WTC11 (cell line): ENCODE measurements around the gene CTDSP2. TPM values are rescaled to one million over a fixed set of nuclear protein-coding genes. Genes with fewer than 3 reads are reported as not detected.
"Not testable (repeated sequence)": the region's sequence is repeated elsewhere in the genome, so short reads cannot be mapped to it uniquely, and the experiment has no call there.

Experiments used
- ATAC-seq: fragments of 200-7000 bp; cut with Tn5 transposase; 2 replicates; pipeline ENCODE4 v1.10.0; 2021; ENCODE audit warnings: mild to moderate bottlenecking, moderate library complexity
- CTCF ChIA-PET: fragments of 300-600 bp; sonication (Branson Sonifier 250); formaldehyde crosslinking; loops from one replicate; lab custom pipeline; 2021; ENCODE audit warnings: antibody characterized with exemption; lab: Charles Lee
- POLR2A ChIA-PET: fragments of 350-600 bp; sonication (Branson Sonifier 250); formaldehyde crosslinking; loops from one replicate; lab custom pipeline; 2021; ENCODE audit warnings: antibody characterized with exemption; lab: Charles Lee
- DNase-seq: peaks from one replicate; pipeline ENCODE4 v3.0.0; 2021; ENCODE audit warnings: low spot score
- H3K27ac Mint-ChIP-seq: 2 replicates; pipeline ENCODE4 v1.8.0; 2021; ENCODE audit warnings: mixed read lengths
- H3K27me3 Mint-ChIP-seq: 2 replicates; pipeline ENCODE4 v1.8.0; 2021; ENCODE audit warnings: low read depth, mild to moderate bottlenecking, moderate library complexity, mixed read lengths
- H3K36me3 Mint-ChIP-seq: 2 replicates; pipeline ENCODE4 v1.8.0; 2021; ENCODE audit warnings: mixed read lengths
- H3K4me1 Mint-ChIP-seq: 2 replicates; pipeline ENCODE4 v1.8.0; 2022; ENCODE audit warnings: mixed read lengths
- H3K4me3 Mint-ChIP-seq: 2 replicates; pipeline ENCODE4 v1.8.0; 2021; ENCODE audit warnings: mild to moderate bottlenecking, moderate library complexity, mixed read lengths
- H3K9me3 Mint-ChIP-seq: 2 replicates; pipeline ENCODE4 v1.8.0; 2021; ENCODE audit warnings: mixed read lengths
- ATF1 ChIP-seq: sonication (generic); formaldehyde crosslinking; IDR thresholded peaks from 2 replicates; pipeline ENCODE4 v1.8.1; 2023; ENCODE audit warnings: mild to moderate bottlenecking, moderate library complexity, missing genetic modification reagents
- ATF2 ChIP-seq: sonication (generic); formaldehyde crosslinking; IDR thresholded peaks from 2 replicates; pipeline ENCODE4 v1.8.1; 2022; ENCODE audit warnings: low read depth, missing genetic modification reagents, borderline replicate concordance
- ATF6 ChIP-seq: sonication (generic); formaldehyde crosslinking; IDR thresholded peaks from 2 replicates; pipeline ENCODE4 v1.8.1; 2023; ENCODE audit warnings: mild to moderate bottlenecking, missing genetic modification reagents
- CREB1 ChIP-seq: sonication (generic); formaldehyde crosslinking; IDR thresholded peaks from 2 replicates; pipeline ENCODE4 v1.8.0; 2023; ENCODE audit warnings: mild to moderate bottlenecking, missing genetic modification reagents
- HMGA2 ChIP-seq: fragments of 250-450 bp; sonication (Bioruptor Pico); IDR thresholded peaks from 2 replicates; pipeline ENCODE4 v1.4.0; 2021; ENCODE audit warnings: mild to moderate bottlenecking, moderate library complexity
- MYBL2 ChIP-seq: sonication (generic); formaldehyde crosslinking; IDR thresholded peaks from 2 replicates; pipeline ENCODE4 v1.8.1; 2023; ENCODE audit warnings: mild to moderate bottlenecking, moderate library complexity, missing genetic modification reagents
- NR3C1 ChIP-seq: sonication (generic); formaldehyde crosslinking; conservative IDR thresholded peaks from 2 replicates; pipeline ENCODE4 v1.8.1; 2023; ENCODE audit warnings: low read depth, mild to moderate bottlenecking, missing genetic modification reagents
- TEAD1 ChIP-seq: sonication (generic); formaldehyde crosslinking; IDR thresholded peaks from 2 replicates; pipeline ENCODE4 v1.8.0; 2022; ENCODE audit warnings: mild to moderate bottlenecking, missing genetic modification reagents
- USF1 ChIP-seq: sonication (generic); formaldehyde crosslinking; IDR thresholded peaks from 2 replicates; pipeline ENCODE4 v1.8.0; 2022; ENCODE audit warnings: mild to moderate bottlenecking, missing genetic modification reagents
- ZBTB21 ChIP-seq: sonication (generic); formaldehyde crosslinking; IDR thresholded peaks from 2 replicates; pipeline ENCODE4 v1.8.1; 2023; ENCODE audit warnings: mild to moderate bottlenecking, missing genetic modification reagents, borderline replicate concordance
- ZBTB43 ChIP-seq: sonication (generic); formaldehyde crosslinking; IDR thresholded peaks from 2 replicates; pipeline ENCODE4 v1.8.1; 2023; ENCODE audit warnings: mild to moderate bottlenecking, missing genetic modification reagents
- ZNF532 ChIP-seq: fragments of 250-450 bp; sonication (Bioruptor Pico); IDR thresholded peaks from 2 replicates; pipeline ENCODE4 v1.9.0; 2021; ENCODE audit warnings: mild to moderate bottlenecking, borderline replicate concordance
- total RNA-seq: library from RNA; stranded (reverse); gene quantifications from 3 replicates; pipeline ENCODE4 v1.2.3, GENCODE V29; 2021

CTDSP2 gene
- total RNA-seq, 1 experiment from 2014 or later = 122 TPM

GRCh38 chr12:57775044-57775443 lies 71.5 kb downstream of the CTDSP2 start:
- DNase-seq (no peak), ATAC-seq (no peak)
- Mint-ChIP-seq H3K36me3 (peaks cover 6% of the 10 kb centered on the region; the same call in 1 of the 2 replicates), H3K9me3 (no peaks in the 10 kb centered on the region), H3K27ac (no peak overlapping the region), H3K27me3 (peaks cover 16% of the 10 kb centered on the region), H3K4me3 (no peak overlapping the region), H3K4me1 (peaks cover 6% of the 10 kb centered on the region; the same call in 1 of the 2 replicates)
- POLR2A ChIA-PET = no interaction called here
- TF ChIP-seq ATF6 (CRISPR knock-in tag) (no peak), ZBTB21 (CRISPR knock-in tag) (no peak), ATF2 (CRISPR knock-in tag) (no peak), ATF1 (CRISPR knock-in tag) (no peak), ZBTB43 (CRISPR knock-in tag) (no peak), TEAD1 (no peak), USF1 (CRISPR knock-in tag) (no peak), ZNF532 (no peak), MYBL2 (CRISPR knock-in tag) (no peak), HMGA2 (CRISPR knock-in tag) (no peak), NR3C1 (CRISPR knock-in tag) (no peak), CREB1 (no peak)
- CTCF ChIA-PET = interaction anchor here (0.9 to 2.0 kb wide), 4 partner anchors 9 to 142 kb away, joined by 3 to 8 read pairs (median 4); partner anchors contain the start of gene B4GALNT1

GRCh38 chr12:57774634-57775033 lies 71.9 kb downstream of the CTDSP2 start:
- H3K4me3 Mint-ChIP-seq, H3K27ac Mint-ChIP-seq, DNase-seq, POLR2A ChIA-PET, H3K4me1 Mint-ChIP-seq, H3K36me3 Mint-ChIP-seq, ATAC-seq, H3K9me3 Mint-ChIP-seq: not testable (repeated sequence)
- CTCF ChIA-PET = interaction anchor here (0.9 to 2.0 kb wide), 4 partner anchors 9 to 142 kb away, joined by 3 to 8 read pairs (median 4); partner anchors contain the start of gene B4GALNT1
- peaks cover 16% of the 10 kb centered on the region for H3K27me3 Mint-ChIP-seq
